Activated naive CD8-positive, alpha-beta T cell treated with anti-CD3 and anti-CD28 coated beads for 36 hours (primary cell): ENCODE measurements around the gene SLC24A3. TPM values are rescaled to one million over a fixed set of nuclear protein-coding genes. Genes with fewer than 3 reads are reported as not detected.

Source experiments
- DNase-seq: peaks from one replicate; pipeline ENCODE4 v3.0.0; 2021
- H3K27ac Mint-ChIP-seq: one replicate; pipeline ENCODE4 v1.8.0; 2022; ENCODE audit warnings: mild to moderate bottlenecking, moderate library complexity, mixed read lengths
- H3K27me3 Mint-ChIP-seq: one replicate; pipeline ENCODE4 v1.8.0; 2022; ENCODE audit warnings: mild to moderate bottlenecking, mixed read lengths
- H3K36me3 Mint-ChIP-seq: one replicate; pipeline ENCODE4 v1.8.0; 2021; ENCODE audit warnings: mild to moderate bottlenecking, mixed read lengths
- H3K4me1 Mint-ChIP-seq: one replicate; pipeline ENCODE4 v1.8.0; 2021; ENCODE audit warnings: mixed read lengths
- H3K4me3 Mint-ChIP-seq: one replicate; pipeline ENCODE4 v1.8.0; 2022; ENCODE audit warnings: mild to moderate bottlenecking, moderate library complexity, mixed read lengths
- H3K9me3 Mint-ChIP-seq: one replicate; pipeline ENCODE4 v1.8.0; 2022; ENCODE audit warnings: mixed read lengths
- total RNA-seq, 2 experiments: library from RNA; stranded (reverse); gene quantifications; one replicate each; pipeline ENCODE4 v1.2.3, GENCODE V29; 2021

The SLC24A3 gene
- total RNA-seq, 2 experiments from 2014 or later, result not detected

DNA sequence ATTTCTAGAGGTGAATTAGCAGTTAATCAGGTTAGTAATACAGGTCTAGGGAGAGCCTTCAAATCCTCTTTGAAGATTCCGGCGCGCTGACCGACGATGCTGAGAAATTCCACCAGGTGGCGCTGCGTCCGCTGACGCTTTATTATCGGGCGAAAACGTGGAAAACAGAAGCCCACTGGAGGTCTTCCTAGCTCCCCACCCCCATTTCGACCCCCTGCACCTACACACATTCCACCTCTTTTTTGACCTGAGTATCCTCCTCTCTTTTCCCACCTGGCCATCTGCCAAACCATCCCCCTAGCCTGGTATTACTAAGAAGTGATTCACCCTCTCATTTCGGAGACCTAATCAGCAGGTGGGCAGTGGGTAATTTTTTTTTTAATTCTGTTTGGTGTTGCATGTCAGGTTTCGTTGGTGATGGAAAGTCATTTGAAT is 480.3 kb downstream of the SLC24A3 start:
- Mint-ChIP-seq H3K27me3 (peaks cover 32% of the 10 kb centered on the region), H3K36me3 (no peaks in the 10 kb centered on the region), H3K4me3 (no peak overlapping the region), H3K4me1 (peaks cover 4% of the 10 kb centered on the region), H3K9me3 (no peaks in the 10 kb centered on the region), H3K27ac (no peak overlapping the region)
- peak; percentile 21 for DNase-seq

DNA sequence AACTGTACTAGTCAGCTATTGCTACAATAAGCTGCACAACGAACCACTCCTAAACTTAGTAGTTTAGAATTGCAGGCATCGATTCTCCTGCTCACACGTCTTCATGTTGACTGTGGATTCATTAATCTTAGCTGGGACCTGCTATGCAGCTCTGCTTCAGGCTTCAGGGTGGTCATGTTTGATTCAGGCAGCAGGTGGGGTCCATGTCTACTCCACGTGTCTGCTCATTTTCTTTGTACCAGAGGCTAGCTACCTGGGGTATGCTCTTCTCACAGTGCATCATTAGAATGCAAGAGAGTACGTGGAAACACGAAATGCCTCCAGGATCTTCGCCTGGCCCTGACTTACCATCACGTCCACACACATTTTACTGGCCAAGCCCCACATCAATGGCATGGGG is 481.1 kb downstream of the SLC24A3 start:
- DNase-seq, result no peak
- Mint-ChIP-seq H3K27me3 (peaks cover 32% of the 10 kb centered on the region), H3K9me3 (no peaks in the 10 kb centered on the region), H3K36me3 (no peaks in the 10 kb centered on the region), H3K4me1 (peaks cover 4% of the 10 kb centered on the region), H3K4me3 (no peak overlapping the region), H3K27ac (no peak overlapping the region)

DNA sequence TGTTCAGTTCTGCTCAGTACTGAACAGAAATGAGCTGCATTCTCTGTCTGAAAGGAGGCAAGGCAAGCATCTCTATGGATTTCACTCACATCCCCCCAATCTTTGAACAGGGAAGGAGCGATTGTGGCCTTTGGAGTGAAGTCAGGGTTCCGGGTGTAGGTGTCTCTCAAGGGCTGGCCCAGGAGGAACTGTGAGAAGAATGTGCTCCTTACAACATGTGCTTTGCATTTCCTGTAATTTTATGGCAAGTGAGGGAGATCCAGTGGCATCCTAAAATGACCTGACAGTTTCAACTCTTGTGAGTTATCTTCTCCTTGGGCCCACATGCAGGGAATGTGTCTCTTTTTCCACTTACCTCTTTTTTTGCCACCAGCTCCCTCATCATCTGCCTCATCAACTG is 482.6 kb downstream of the SLC24A3 start:
- H3K4me1 Mint-ChIP-seq, result peaks cover 4% of the 10 kb centered on the region
- no peak for DNase-seq
- no peaks in the 10 kb centered on the region for H3K9me3 Mint-ChIP-seq
- no peaks in the 10 kb centered on the region for H3K36me3 Mint-ChIP-seq
- no peak overlapping the region for H3K27ac Mint-ChIP-seq
- H3K27me3 Mint-ChIP-seq, result peaks cover 32% of the 10 kb centered on the region
- no peak overlapping the region for H3K4me3 Mint-ChIP-seq

DNA sequence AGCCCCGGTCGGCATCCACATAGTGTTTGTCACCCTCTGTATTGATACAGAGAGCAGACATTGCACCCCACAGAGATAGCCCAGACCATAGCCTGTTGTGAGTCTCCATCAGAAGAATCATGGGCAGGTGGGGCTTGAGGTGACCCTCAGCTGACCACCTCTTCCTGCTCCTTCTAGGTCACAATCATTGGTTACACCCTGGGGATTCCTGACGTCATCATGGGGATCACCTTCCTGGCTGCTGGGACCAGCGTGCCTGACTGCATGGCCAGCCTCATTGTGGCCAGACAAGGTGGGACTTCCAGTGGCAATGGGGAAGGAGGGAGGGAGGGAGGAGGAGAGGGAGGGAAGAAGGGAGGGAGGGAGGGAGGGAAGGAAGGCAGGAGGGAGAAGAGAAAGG is 484.2 kb downstream of the SLC24A3 start:
- Mint-ChIP-seq H3K4me3 (no peak overlapping the region), H3K9me3 (no peaks in the 10 kb centered on the region)

DNA sequence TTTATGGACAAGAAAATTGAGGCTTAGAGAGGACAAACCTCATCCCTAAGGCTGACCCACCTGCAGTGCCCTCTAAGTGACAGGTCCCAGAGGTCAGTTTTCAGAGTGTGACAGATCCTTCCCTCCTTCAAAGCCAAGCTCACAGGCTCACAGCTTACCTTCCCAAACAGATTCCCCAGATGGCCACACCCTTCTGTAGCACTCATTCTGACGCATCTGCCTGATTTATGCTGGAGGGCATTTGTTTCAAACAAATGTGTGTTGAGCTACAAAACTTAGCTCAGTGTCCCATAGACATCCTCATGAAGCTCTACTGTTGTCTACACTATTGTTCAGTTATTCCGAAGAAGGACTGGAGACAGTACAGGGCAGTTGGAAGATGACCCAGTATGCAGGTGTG is 485.0 kb downstream of the SLC24A3 start:
- DNase-seq, result no peak
- Mint-ChIP-seq H3K36me3 (no peaks in the 10 kb centered on the region), H3K27me3 (peaks cover 18% of the 10 kb centered on the region), H3K4me1 (peaks cover 4% of the 10 kb centered on the region), H3K9me3 (peaks cover 3% of the 10 kb centered on the region), H3K4me3 (no peak overlapping the region), H3K27ac (no peak overlapping the region)

More for the DNA sequence above, 484.2 kb downstream of the SLC24A3 start:
- H3K27me3 Mint-ChIP-seq, result peaks cover 19% of the 10 kb centered on the region
- no peak overlapping the region for H3K27ac Mint-ChIP-seq
- DNase-seq, result no peak
- no peaks in the 10 kb centered on the region for H3K36me3 Mint-ChIP-seq
- H3K4me1 Mint-ChIP-seq, result peaks cover 4% of the 10 kb centered on the region

DNA sequence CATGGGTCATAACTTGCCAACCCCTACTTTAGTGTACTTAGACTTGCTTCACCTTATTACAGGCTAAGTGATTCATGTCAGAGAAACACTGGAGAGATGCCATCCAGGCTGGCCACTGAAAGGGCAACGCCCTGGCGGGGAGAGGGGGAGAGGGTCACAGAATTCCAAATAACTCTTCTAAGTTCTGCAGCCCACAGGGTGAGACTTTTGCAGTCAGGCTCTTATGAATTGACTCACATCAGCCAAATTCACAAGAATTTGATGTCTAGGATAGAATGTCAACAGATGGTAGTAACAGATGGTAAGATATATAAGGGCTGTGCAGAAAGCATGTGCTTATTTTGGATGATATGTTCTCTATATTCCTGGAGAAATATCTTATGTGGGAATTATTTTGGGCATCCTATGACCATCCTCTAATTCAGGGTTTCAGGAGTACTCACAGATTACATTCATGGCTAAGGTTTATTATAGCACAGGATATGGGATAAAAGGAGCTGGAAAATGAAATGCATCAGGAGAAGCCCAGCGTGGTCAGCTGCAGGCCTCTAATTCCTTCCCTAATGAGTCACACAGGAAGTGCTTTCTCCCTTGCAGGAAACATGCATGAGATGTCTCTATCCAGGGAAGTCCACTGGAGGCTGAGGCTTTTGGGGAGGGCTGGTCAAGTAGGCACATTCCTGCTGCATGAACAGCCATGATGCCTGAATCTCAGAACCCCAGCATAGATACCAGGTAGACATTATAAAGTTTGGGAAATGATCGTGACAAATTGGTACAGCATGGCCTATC is 486.9 kb downstream of the SLC24A3 start:
- Mint-ChIP-seq H3K4me3 (no peak overlapping the region), H3K4me1 (no peaks in the 10 kb centered on the region), H3K27ac (no peak overlapping the region)

DNA sequence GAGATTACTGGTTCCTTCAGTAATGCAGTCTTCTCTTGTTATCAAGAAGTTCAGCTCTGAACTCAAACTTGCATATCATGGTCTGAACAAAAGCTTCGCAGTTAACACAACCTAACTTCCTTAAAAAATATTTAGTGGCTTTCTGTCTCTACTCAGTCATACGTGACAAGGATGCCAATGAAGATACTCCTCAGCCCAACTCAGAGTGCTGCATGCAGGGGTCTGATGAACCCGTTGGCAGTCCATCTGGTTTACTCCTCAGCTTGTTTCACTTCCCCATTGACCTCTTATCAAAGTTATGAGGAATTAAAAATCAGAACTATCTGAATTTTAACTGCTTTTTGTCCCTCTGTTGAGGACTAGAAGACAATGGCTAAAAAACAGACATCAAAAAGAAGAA is 489.0 kb downstream of the SLC24A3 start:
- no peaks in the 10 kb centered on the region for H3K36me3 Mint-ChIP-seq
- DNase-seq, result no peak
- H3K4me1 Mint-ChIP-seq, result no peaks in the 10 kb centered on the region
- no peak overlapping the region for H3K4me3 Mint-ChIP-seq
- H3K27ac Mint-ChIP-seq, result no peak overlapping the region
- peaks cover 5% of the 10 kb centered on the region for H3K9me3 Mint-ChIP-seq
- peaks cover 7% of the 10 kb centered on the region for H3K27me3 Mint-ChIP-seq

More for the DNA sequence above, 486.9 kb downstream of the SLC24A3 start:
- no peak for DNase-seq
- H3K9me3 Mint-ChIP-seq, result peaks cover 5% of the 10 kb centered on the region
- peaks cover 10% of the 10 kb centered on the region for H3K27me3 Mint-ChIP-seq
- no peaks in the 10 kb centered on the region for H3K36me3 Mint-ChIP-seq

DNA sequence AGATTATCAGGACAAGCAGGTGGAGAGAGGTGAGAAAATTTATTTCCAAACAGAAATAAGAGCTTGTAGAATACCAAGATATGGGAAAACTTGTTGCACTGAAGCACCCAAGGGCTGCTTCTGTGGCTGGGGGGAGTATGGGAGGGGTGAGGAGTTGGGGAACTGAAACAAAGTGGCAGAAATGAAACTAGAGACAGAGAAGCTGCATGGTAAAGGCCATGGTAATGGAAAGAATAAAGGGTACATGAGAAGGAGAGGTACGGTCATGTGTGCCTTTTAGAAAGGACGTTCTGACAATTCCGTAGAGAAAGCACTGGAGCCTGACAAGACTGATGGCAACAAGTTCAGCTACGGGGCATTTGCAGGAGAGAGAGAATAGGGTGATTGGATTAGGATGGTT is 494.0 kb downstream of the SLC24A3 start:
- H3K36me3 Mint-ChIP-seq, result no peaks in the 10 kb centered on the region
- H3K27me3 Mint-ChIP-seq, result peaks cover 5% of the 10 kb centered on the region
- no peak overlapping the region for H3K27ac Mint-ChIP-seq

DNA sequence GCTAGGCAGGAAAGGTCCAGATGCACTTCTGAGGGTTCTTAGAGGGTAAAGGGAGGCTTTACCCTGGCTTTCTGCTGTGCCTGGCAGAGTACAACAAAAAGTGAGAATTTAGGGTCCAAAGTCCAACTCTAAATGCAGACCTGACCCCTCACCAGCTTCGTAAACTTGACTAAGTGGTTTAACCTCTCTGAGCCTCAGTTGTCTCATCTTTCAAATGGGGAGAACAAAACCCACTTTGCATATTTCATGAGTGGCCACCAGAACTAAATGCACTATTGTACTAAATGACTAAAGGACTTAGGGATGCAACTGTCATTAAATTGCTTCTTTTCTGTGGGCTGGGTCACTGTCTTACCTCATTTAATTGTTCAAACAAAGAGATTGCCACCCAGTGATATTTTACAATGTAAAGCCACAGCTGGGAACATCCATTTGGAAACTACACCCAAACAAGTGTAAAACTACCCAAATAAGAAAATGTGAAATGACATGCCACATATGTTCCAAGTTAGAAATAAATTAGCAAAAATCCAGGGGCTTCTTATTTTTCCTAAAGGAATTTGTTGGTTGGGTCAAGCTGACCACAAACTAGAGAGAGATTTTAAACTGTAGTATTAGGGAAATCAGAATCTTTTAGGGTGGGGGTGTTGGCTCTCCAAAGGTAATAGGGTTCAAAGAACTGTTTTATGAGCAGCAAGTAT is 497.3 kb downstream of the SLC24A3 start:
- no peak overlapping the region for H3K4me3 Mint-ChIP-seq
- no peaks in the 10 kb centered on the region for H3K27me3 Mint-ChIP-seq
- H3K4me1 Mint-ChIP-seq, result no peaks in the 10 kb centered on the region
- H3K27ac Mint-ChIP-seq, result no peak overlapping the region
- no peak for DNase-seq
- H3K36me3 Mint-ChIP-seq, result no peaks in the 10 kb centered on the region
- H3K9me3 Mint-ChIP-seq, result no peaks in the 10 kb centered on the region

More for the DNA sequence above, 494.0 kb downstream of the SLC24A3 start:
- Mint-ChIP-seq H3K4me3 (no peak overlapping the region), H3K4me1 (no peaks in the 10 kb centered on the region), H3K9me3 (peaks cover 5% of the 10 kb centered on the region)
- no peak for DNase-seq

DNA sequence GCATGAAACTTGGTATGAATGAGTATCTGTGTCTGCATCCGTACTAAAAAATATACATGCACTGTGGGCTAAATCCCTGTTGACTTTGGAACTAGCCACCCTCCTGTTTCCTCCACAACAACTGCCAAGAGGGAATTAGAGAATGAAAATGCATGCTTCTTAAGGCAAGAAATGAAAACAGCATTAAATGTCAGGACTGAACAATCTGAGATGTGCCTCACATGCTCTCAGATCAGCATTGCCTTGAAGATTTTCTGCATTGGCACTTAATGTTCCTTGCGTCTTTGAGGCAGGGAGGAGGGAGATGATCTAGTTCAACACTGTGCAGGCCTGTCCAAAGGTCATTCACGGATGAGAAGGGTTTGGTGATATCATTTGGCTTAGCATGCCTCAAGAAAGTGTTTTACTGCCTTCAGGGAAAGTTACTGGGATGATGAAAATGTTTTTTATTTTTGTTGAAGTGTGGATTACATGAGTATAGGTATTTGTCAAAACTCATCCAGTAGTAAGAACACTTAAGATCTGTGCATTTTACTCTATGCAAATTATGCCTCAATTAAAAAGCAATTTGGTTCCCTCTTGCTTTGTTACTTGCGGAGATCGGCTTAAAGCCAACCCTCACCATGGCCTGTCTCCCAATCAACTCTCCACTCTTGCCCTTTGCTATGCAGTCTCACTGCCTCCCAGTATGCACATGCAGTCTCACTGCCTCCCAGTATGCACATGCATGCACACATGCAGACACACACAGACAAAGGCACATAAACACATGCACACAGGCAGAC is 498.1 kb downstream of the SLC24A3 start:
- Mint-ChIP-seq H3K27ac (no peak overlapping the region), H3K36me3 (no peaks in the 10 kb centered on the region), H3K4me3 (no peak overlapping the region), H3K4me1 (no peaks in the 10 kb centered on the region), H3K9me3 (no peaks in the 10 kb centered on the region), H3K27me3 (no peaks in the 10 kb centered on the region)
- DNase-seq, result no peak

DNA sequence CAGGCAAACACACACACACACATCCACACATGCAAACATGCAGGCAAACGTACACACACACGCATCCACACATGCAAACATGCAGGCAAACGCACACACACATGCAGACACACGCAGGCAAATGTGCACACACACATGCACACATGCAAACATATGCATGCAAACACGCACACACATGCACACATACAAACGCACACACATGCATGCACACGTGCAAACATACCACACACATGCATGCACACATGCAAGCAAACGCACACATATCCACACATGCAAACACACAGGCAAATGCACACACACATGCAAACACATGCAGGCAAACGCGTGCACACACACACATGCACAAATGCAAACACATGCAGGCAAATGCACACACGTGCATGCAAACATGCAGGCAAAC is 498.7 kb downstream of the SLC24A3 start:
- DNase-seq, result no peak
- no peaks in the 10 kb centered on the region for H3K4me1 Mint-ChIP-seq
- no peak overlapping the region for H3K27ac Mint-ChIP-seq
- no peaks in the 10 kb centered on the region for H3K36me3 Mint-ChIP-seq
- H3K9me3 Mint-ChIP-seq, result no peaks in the 10 kb centered on the region
- no peaks in the 10 kb centered on the region for H3K27me3 Mint-ChIP-seq
- no peak overlapping the region for H3K4me3 Mint-ChIP-seq

DNA sequence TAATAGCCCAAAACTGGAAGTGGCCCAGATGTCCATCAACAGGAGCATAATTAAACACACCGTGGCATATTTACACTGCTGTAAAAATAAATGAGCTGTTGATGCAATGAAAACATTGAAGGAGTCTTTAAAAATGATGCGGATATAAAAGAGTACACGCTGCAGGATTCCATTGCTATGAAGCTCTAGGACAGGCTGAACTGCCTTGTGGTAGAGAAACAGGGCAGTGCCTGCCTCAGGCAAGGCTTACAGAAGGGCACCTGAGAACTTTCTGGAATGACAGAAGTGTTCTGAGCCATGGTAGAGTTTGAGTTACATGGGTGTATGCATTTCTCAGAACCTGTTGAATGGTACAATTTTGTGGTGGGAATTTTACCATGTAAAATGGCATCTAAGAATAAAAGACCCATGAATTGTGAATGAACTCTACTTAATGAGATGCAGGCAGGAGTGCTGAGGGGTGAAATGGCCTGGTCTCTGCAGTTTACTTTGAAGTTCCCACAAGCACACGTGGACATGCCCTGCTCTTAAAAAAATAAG is 500.3 kb downstream of the SLC24A3 start:
- Mint-ChIP-seq H3K27ac (no peak overlapping the region), H3K36me3 (no peaks in the 10 kb centered on the region), H3K9me3 (no peaks in the 10 kb centered on the region)

DNA sequence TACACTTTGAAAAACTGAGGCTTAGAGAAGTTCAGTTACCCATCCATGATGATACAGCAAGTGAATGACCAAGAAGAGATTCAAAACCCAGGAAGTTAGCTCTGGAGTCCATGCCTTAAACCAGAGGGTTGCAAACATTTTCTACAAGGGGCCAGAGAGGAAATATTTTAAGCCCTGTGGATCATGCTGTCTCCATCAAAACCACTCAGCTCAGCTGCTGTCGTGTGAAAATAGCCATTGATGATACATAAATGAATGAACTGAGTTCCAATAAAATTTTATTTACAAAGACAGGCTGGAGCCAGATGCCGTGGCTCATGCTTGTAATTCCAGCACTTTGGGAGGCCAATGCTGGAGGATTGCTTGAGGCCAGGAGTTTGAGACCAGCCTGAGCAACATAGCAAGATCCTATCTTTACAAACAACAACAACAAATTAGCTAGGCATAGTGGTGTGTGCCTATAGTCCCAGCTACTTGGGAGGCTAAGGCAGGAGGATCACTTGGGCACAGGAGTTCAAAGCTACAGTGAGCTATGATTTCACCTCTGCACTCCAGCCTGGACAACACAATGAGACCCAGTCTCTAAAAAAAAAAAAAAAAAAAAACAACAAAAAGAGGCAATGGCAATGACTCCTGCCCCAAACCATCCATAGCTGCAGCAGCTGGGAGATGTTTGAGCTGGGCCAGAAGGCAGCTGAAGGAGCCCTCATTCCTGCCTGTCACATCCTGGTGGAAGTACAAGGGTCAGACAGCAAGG is 501.6 kb downstream of the SLC24A3 start:
- no peak for DNase-seq
- Mint-ChIP-seq H3K36me3 (no peaks in the 10 kb centered on the region), H3K27ac (no peak overlapping the region), H3K27me3 (no peaks in the 10 kb centered on the region), H3K4me1 (no peaks in the 10 kb centered on the region), H3K9me3 (no peaks in the 10 kb centered on the region), H3K4me3 (no peak overlapping the region)

More for the DNA sequence above, 500.3 kb downstream of the SLC24A3 start:
- H3K27me3 Mint-ChIP-seq, result no peaks in the 10 kb centered on the region
- no peaks in the 10 kb centered on the region for H3K4me1 Mint-ChIP-seq
- no peak overlapping the region for H3K4me3 Mint-ChIP-seq
- DNase-seq, result no peak

DNA sequence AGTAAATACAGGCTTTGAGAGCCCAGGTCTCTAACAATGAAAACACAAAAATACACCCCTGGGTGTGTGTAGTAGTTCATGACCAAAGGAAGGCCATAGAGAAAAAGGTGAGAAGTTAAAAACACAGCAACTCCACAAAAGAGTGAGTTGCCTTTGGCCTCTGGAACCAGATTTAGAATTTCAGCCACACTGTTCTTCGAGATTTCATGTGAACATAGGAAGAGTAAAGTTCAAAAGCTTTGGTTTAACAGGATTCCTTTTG is 502.1 kb downstream of the SLC24A3 start:
- Mint-ChIP-seq H3K4me3 (no peak overlapping the region), H3K27ac (no peak overlapping the region), H3K27me3 (no peaks in the 10 kb centered on the region), H3K4me1 (no peaks in the 10 kb centered on the region), H3K36me3 (no peaks in the 10 kb centered on the region), H3K9me3 (no peaks in the 10 kb centered on the region)
- no peak for DNase-seq
